ENCODE measurements around the gene NXPE3.
A peak's percentile ranks its signal among the peaks of the same experiment; 100 is the strongest.

The NXPE3 gene

GRCh38 chr3:101812895-101813294 lies 33.9 kb downstream of the NXPE3 start:
- H3K23ac ChIP-seq (ENCODE audit: low read length in 2 of 2), result no peak overlapping the region
- no peak overlapping the region for H3K27ac ChIP-seq (ENCODE audit: low read length, poor library complexity, severe bottlenecking)
- no peak overlapping the region for H2AFZ ChIP-seq (ENCODE audit: low read depth, low read length)
- H4K8ac ChIP-seq (ENCODE audit: low read length), result peak overlapping the region; percentile 7
- H3K14ac ChIP-seq (ENCODE audit: low read length in 2 of 2), result no peak overlapping the region
- H4K91ac ChIP-seq (ENCODE audit: low read length), result peak overlapping the region; percentile 50
- H3K79me1 ChIP-seq (replicated peaks; ENCODE audit: low read length, poor library complexity, severe bottlenecking), result peaks cover 14% of the 10 kb centered on the region
- H3K36me3 ChIP-seq (ENCODE audit: control insufficient read depth in 1 of 2, insufficient read depth in 2 of 2, low read depth in 1 of 2, low read length in 2 of 2), result peaks cover 8 to 12% of the 10 kb centered on the region in 2 experiments
- H3K4me1 ChIP-seq (ENCODE audit: control insufficient read depth, insufficient read depth, low read depth, low read length), result peaks cover 4% of the 10 kb centered on the region
- H3K4me3 ChIP-seq (ENCODE audit: insufficient read depth in 1 of 2, low read depth in 1 of 2, low read length in 2 of 2), result no peak overlapping the region
- H2AK5ac ChIP-seq (ENCODE audit: low read length, severe bottlenecking), result peak overlapping the region; percentile 90
- peak overlapping the region in 1 of 2 experiments; percentile 89 for H2BK12ac ChIP-seq (ENCODE audit: low read length in 2 of 2)
- H3K9ac ChIP-seq (ENCODE audit: low read length), result no peak overlapping the region
- H3K18ac ChIP-seq (ENCODE audit: low read depth in 1 of 2, low read length in 2 of 2), result no peak overlapping the region
- no peaks in the 10 kb centered on the region for H3K9me3 ChIP-seq (ENCODE audit: control insufficient read depth, low read length)
- no peak for DNase-seq
- H3K4ac ChIP-seq (ENCODE audit: low read depth in 1 of 2, low read length in 2 of 2), result no peak overlapping the region
- H2BK15ac ChIP-seq (ENCODE audit: low read depth, poor library complexity, severe bottlenecking), result no peak overlapping the region
- no peaks in the 10 kb centered on the region for H3K27me3 ChIP-seq (ENCODE audit: control insufficient read depth in 1 of 2, insufficient read depth in 1 of 2, low read length in 2 of 2)
- no peak overlapping the region for H2BK5ac ChIP-seq (ENCODE audit: low read depth, low read length, poor library complexity, severe bottlenecking)
- H2BK120ac ChIP-seq (ENCODE audit: low read depth, low read length), result no peak overlapping the region
- H3K4me2 ChIP-seq (ENCODE audit: low read length, poor library complexity, severe bottlenecking), result no peak overlapping the region

GRCh38 chr3:101813817-101814440 lies 34.9 kb downstream of the NXPE3 start:
- H4K8ac ChIP-seq (ENCODE audit: low read length), result no peak overlapping the region
- H3K27ac ChIP-seq (ENCODE audit: low read length, poor library complexity, severe bottlenecking), result no peak overlapping the region
- H3K4me1 ChIP-seq (ENCODE audit: control insufficient read depth, insufficient read depth, low read depth, low read length), result peaks cover 4% of the 10 kb centered on the region
- H2BK12ac ChIP-seq (ENCODE audit: low read length in 2 of 2), result no peak overlapping the region
- H3K4me3 ChIP-seq (ENCODE audit: insufficient read depth in 1 of 2, low read depth in 1 of 2, low read length in 2 of 2), result no peak overlapping the region
- no peaks in the 10 kb centered on the region for H3K27me3 ChIP-seq (ENCODE audit: control insufficient read depth in 1 of 2, insufficient read depth in 1 of 2, low read length in 2 of 2)
- no peak overlapping the region for H2BK120ac ChIP-seq (ENCODE audit: low read depth, low read length)
- H2AFZ ChIP-seq (ENCODE audit: low read depth, low read length), result no peak overlapping the region
- H2AK5ac ChIP-seq (ENCODE audit: low read length, severe bottlenecking), result no peak overlapping the region
- peak; percentile 41 for DNase-seq
- H3K23ac ChIP-seq (ENCODE audit: low read length in 2 of 2), result no peak overlapping the region
- H2BK15ac ChIP-seq (ENCODE audit: low read depth, poor library complexity, severe bottlenecking), result no peak overlapping the region
- no peak overlapping the region for H3K4me2 ChIP-seq (ENCODE audit: low read length, poor library complexity, severe bottlenecking)
- peak overlapping the region; percentile 9 for H3K9ac ChIP-seq (ENCODE audit: low read length)
- no peak overlapping the region for H3K4ac ChIP-seq (ENCODE audit: low read depth in 1 of 2, low read length in 2 of 2)
- H3K14ac ChIP-seq (ENCODE audit: low read length in 2 of 2), result no peak overlapping the region
- H2BK5ac ChIP-seq (ENCODE audit: low read depth, low read length, poor library complexity, severe bottlenecking), result no peak overlapping the region
- 96% methylated on average over 4 of the region's 7 CpGs for WGBS
- H3K79me1 ChIP-seq (replicated peaks; ENCODE audit: low read length, poor library complexity, severe bottlenecking), result peaks cover 18% of the 10 kb centered on the region
- no peak overlapping the region for H3K18ac ChIP-seq (ENCODE audit: low read depth in 1 of 2, low read length in 2 of 2)
- H3K9me3 ChIP-seq (ENCODE audit: control insufficient read depth, low read length), result no peaks in the 10 kb centered on the region
- no peak overlapping the region for H4K91ac ChIP-seq (ENCODE audit: low read length)
- peaks cover 9 to 18% of the 10 kb centered on the region in 2 experiments for H3K36me3 ChIP-seq (ENCODE audit: control insufficient read depth in 1 of 2, insufficient read depth in 2 of 2, low read depth in 1 of 2, low read length in 2 of 2)

GRCh38 chr3:101814835-101815234 lies 35.8 kb downstream of the NXPE3 start:
- no peak overlapping the region for H3K4ac ChIP-seq (ENCODE audit: low read depth in 1 of 2, low read length in 2 of 2)
- H4K8ac ChIP-seq (ENCODE audit: low read length), result no peak overlapping the region
- WGBS, result 85% methylated on average over 3 of the region's 3 CpGs
- no peaks in the 10 kb centered on the region for H3K9me3 ChIP-seq (ENCODE audit: control insufficient read depth, low read length)
- no peak overlapping the region for H3K14ac ChIP-seq (ENCODE audit: low read length in 2 of 2)
- no peak overlapping the region for H4K91ac ChIP-seq (ENCODE audit: low read length)
- no peak overlapping the region for H2BK5ac ChIP-seq (ENCODE audit: low read depth, low read length, poor library complexity, severe bottlenecking)
- peaks cover 4% of the 10 kb centered on the region for H3K4me1 ChIP-seq (ENCODE audit: control insufficient read depth, insufficient read depth, low read depth, low read length)
- H3K36me3 ChIP-seq (ENCODE audit: control insufficient read depth in 1 of 2, insufficient read depth in 2 of 2, low read depth in 1 of 2, low read length in 2 of 2), result peaks cover 9 to 27% of the 10 kb centered on the region in 2 experiments
- H2BK12ac ChIP-seq (ENCODE audit: low read length in 2 of 2), result peak overlapping the region in 1 of 2 experiments; percentile 52
- H2BK15ac ChIP-seq (ENCODE audit: low read depth, poor library complexity, severe bottlenecking), result no peak overlapping the region
- no peaks in the 10 kb centered on the region for H3K27me3 ChIP-seq (ENCODE audit: control insufficient read depth in 1 of 2, insufficient read depth in 1 of 2, low read length in 2 of 2)
- H3K4me3 ChIP-seq (ENCODE audit: insufficient read depth in 1 of 2, low read depth in 1 of 2, low read length in 2 of 2), result no peak overlapping the region
- H3K27ac ChIP-seq (ENCODE audit: low read length, poor library complexity, severe bottlenecking), result no peak overlapping the region
- no peak overlapping the region for H2AFZ ChIP-seq (ENCODE audit: low read depth, low read length)
- H3K23ac ChIP-seq (ENCODE audit: low read length in 2 of 2), result no peak overlapping the region
- H3K18ac ChIP-seq (ENCODE audit: low read depth in 1 of 2, low read length in 2 of 2), result no peak overlapping the region
- H3K9ac ChIP-seq (ENCODE audit: low read length), result peak overlapping the region; percentile 9
- no peak overlapping the region for H2BK120ac ChIP-seq (ENCODE audit: low read depth, low read length)
- H3K4me2 ChIP-seq (ENCODE audit: low read length, poor library complexity, severe bottlenecking), result no peak overlapping the region
- peaks cover 21% of the 10 kb centered on the region for H3K79me1 ChIP-seq (replicated peaks; ENCODE audit: low read length, poor library complexity, severe bottlenecking)
- no peak for DNase-seq
- no peak overlapping the region for H2AK5ac ChIP-seq (ENCODE audit: low read length, severe bottlenecking)

GRCh38 chr3:101816215-101817149 lies 37.5 kb downstream of the NXPE3 start:
- Histone ChIP-seq H2AK5ac (ENCODE audit: low read length, severe bottlenecking) (no peak overlapping the region), H3K79me1 (replicated peaks; ENCODE audit: low read length, poor library complexity, severe bottlenecking) (peaks cover 18% of the 10 kb centered on the region), H3K4ac (ENCODE audit: low read depth in 1 of 2, low read length in 2 of 2) (no peak overlapping the region), H3K36me3 (ENCODE audit: control insufficient read depth in 1 of 2, insufficient read depth in 2 of 2, low read depth in 1 of 2, low read length in 2 of 2) (peaks cover 10 to 41% of the 10 kb centered on the region in 2 experiments), H2BK12ac (ENCODE audit: low read length in 2 of 2) (no peak overlapping the region), H3K27me3 (ENCODE audit: control insufficient read depth in 1 of 2, insufficient read depth in 1 of 2, low read length in 2 of 2) (no peaks in the 10 kb centered on the region), H3K14ac (ENCODE audit: low read length in 2 of 2) (no peak overlapping the region), H2BK5ac (ENCODE audit: low read depth, low read length, poor library complexity, severe bottlenecking) (no peak overlapping the region), H3K9me3 (ENCODE audit: control insufficient read depth, low read length) (no peaks in the 10 kb centered on the region), H2BK15ac (ENCODE audit: low read depth, poor library complexity, severe bottlenecking) (no peak overlapping the region), H2AFZ (ENCODE audit: low read depth, low read length) (no peak overlapping the region), H3K18ac (ENCODE audit: low read depth in 1 of 2, low read length in 2 of 2) (no peak overlapping the region), H3K4me3 (ENCODE audit: insufficient read depth in 1 of 2, low read depth in 1 of 2, low read length in 2 of 2) (no peak overlapping the region), H2BK120ac (ENCODE audit: low read depth, low read length) (no peak overlapping the region), H3K4me2 (ENCODE audit: low read length, poor library complexity, severe bottlenecking) (no peak overlapping the region), H3K9ac (ENCODE audit: low read length) (no peak overlapping the region), H4K8ac (ENCODE audit: low read length) (no peak overlapping the region), H3K23ac (ENCODE audit: low read length in 2 of 2) (no peak overlapping the region), H4K91ac (ENCODE audit: low read length) (no peak overlapping the region), H3K27ac (ENCODE audit: low read length, poor library complexity, severe bottlenecking) (no peak overlapping the region), H3K4me1 (ENCODE audit: control insufficient read depth, insufficient read depth, low read depth, low read length) (peaks cover 4% of the 10 kb centered on the region)
- WGBS, result 92% methylated on average over 2 of the region's 4 CpGs
- no peak for DNase-seq
